H1 (cell line): Measurements from ENCODE around the gene ANP32B. TPM values are rescaled to one million over a fixed set of nuclear protein-coding genes. Genes with fewer than 3 reads are reported as not detected.

Source experiments
- ATF3 ChIP-seq: IDR thresholded peaks from 2 replicates; pipeline ENCODE4 v1.6.1; 2011; ENCODE audit warnings: low read depth, mild to moderate bottlenecking, low read length; ENCODE audit not compliant: insufficient read depth
- BCL11A ChIP-seq, 2 experiments: IDR thresholded peaks; one replicate each; pipeline ENCODE4 v1.6.1; 2011; ENCODE audit warnings: low read depth in 2 of 2, low read length in 2 of 2, mild to moderate bottlenecking in 2 of 2
- CEBPB ChIP-seq: IDR thresholded peaks from 2 replicates; pipeline ENCODE4 v1.6.1; 2012; ENCODE audit warnings: low read depth, low read length
- CHD1 ChIP-seq: IDR thresholded peaks from 2 replicates; pipeline ENCODE4 v1.6.1; 2012; ENCODE audit warnings: low read depth, low read length, improper control_type of control experiment
- CHD2 ChIP-seq: IDR thresholded peaks from 2 replicates; pipeline ENCODE4 v1.6.1; 2012; ENCODE audit warnings: low read length, improper control_type of control experiment
- FOSL1 ChIP-seq: IDR thresholded peaks from 2 replicates; pipeline ENCODE4 v1.6.1; 2011; ENCODE audit warnings: mild to moderate bottlenecking, low read depth, low read length, moderate library complexity; ENCODE audit not compliant: insufficient read depth
- GTF2F1 ChIP-seq: IDR thresholded peaks from 2 replicates; pipeline ENCODE4 v1.6.1; 2012; ENCODE audit warnings: low read depth, low read length, improper control_type of control experiment, borderline replicate concordance
- JUN ChIP-seq: IDR thresholded peaks from 2 replicates; pipeline ENCODE4 v1.6.1; 2011; ENCODE audit warnings: low read depth, mild to moderate bottlenecking, improper control_type of control experiment, low read length
- JUND ChIP-seq: IDR thresholded peaks from 2 replicates; pipeline ENCODE4 v1.6.1; 2011; ENCODE audit warnings: mild to moderate bottlenecking, improper control_type of control experiment, low read length
- KDM5A ChIP-seq: fragments of 200-600 bp; IDR thresholded peaks from 2 replicates; pipeline ENCODE4 v1.7.1; 2012; ENCODE audit warnings: mild to moderate bottlenecking, low read length, inconsistent platforms, mixed read lengths
- NRF1 ChIP-seq: IDR thresholded peaks from 2 replicates; pipeline ENCODE4 v1.6.1; 2011; ENCODE audit warnings: mild to moderate bottlenecking, low read depth, low read length, improper control_type of control experiment
- RFX5 ChIP-seq: IDR thresholded peaks from 2 replicates; pipeline ENCODE4 v1.6.1; 2011; ENCODE audit warnings: low read depth, low read length, improper control_type of control experiment, borderline replicate concordance
- SIN3A ChIP-seq, 2 experiments: IDR thresholded peaks in 1 of 2; conservative IDR thresholded peaks in 1 of 2; 2 replicates each; pipeline ENCODE4 v1.6.1; 2011 to 2012; ENCODE audit warnings: low read length in 2 of 2, improper control_type of control experiment in 1 of 2, low read depth in 1 of 2, mild to moderate bottlenecking in 1 of 2
- SIRT6 ChIP-seq: IDR thresholded peaks from one replicate; pipeline ENCODE4 v1.7.1; 2012; ENCODE audit warnings: low read length, inconsistent platforms
- TBP ChIP-seq: IDR thresholded peaks from 2 replicates; pipeline ENCODE4 v1.6.1; 2011; ENCODE audit warnings: low read depth, low read length, improper control_type of control experiment
- polyA plus RNA-seq, 7 experiments: library from polyadenylated mRNA; depleted of rRNA in 3 of 7; stranded (reverse) in 5 of 7; unstranded in 2 of 7; fragments of >200 nt in 5 of 7; fragments of 200-250 nt in 2 of 7; gene quantifications; 1 replicate in 5 of 7; 2 replicates in 1 of 7; 4 replicates in 1 of 7; pipeline versions ENCODE4 v1.2.1 to v1.2.3, GENCODE V29; 2011 to 2013; ENCODE audit warnings: missing spikeins in 2 of 7, mixed read lengths in 2 of 7
- total RNA-seq: library from RNA; stranded (reverse); fragmentation: NEBNext Ultra II Directional; extraction: Animal tissue kit (Norgen Biotek cat#: 25700); gene quantifications from 2 replicates; pipeline ENCODE4 v1.2.1, GENCODE V29; 2021
- TF ChIP-seq, protein P1 (sequence below): IDR thresholded peaks from 2 replicates; pipeline ENCODE4 v1.6.1; 2011; ENCODE audit warnings: low read length, improper control_type of control experiment
- TF ChIP-seq, protein P2 (sequence below): IDR thresholded peaks from 2 replicates; pipeline ENCODE4 v1.6.1; 2012; ENCODE audit warnings: low read length, inconsistent platforms
- TF ChIP-seq, protein P3 (sequence below), 3 experiments: IDR thresholded peaks; 1 replicate in 2 of 3; 2 replicates in 1 of 3; pipeline versions ENCODE4 v1.5.1 to v1.6.1; 2011; ENCODE audit warnings: low read length in 3 of 3, mild to moderate bottlenecking in 3 of 3, inconsistent platforms in 2 of 3, low read depth in 1 of 3, moderate library complexity in 1 of 3; ENCODE audit not compliant: insufficient read depth in 1 of 3; ENCODE audit errors: control extremely low read depth in 1 of 3

The ANP32B gene
- total and polyA plus RNA-seq, 2 of the 8 experiments (the other 6 are each of a cell fraction or from before 2014, with no cell fraction given) = 7.6 to 88.1 TPM

- TF ChIP-seq BCL11A (IDR thresholded peaks at IDR 0.05; ENCODE audit: low read depth in 2 of 2, low read length in 2 of 2) (no peak), FOSL1 (no peak), RFX5 (no peak), JUND (no peak), TBP (no peak), SIN3A (conservative IDR thresholded peaks at IDR 0.05 in 1 of 2, IDR thresholded peaks at IDR 0.05 in 1 of 2; ENCODE audit: low read depth in 1 of 2, low read length in 2 of 2) (no peak), CHD2 (no peak), KDM5A (no peak), CHD1 (no peak), NRF1 (no peak), GTF2F1 (no peak), SIRT6 (no peak), ATF3 (no peak), JUN (no peak), CEBPB (peak; percentile 63)
- TF ChIP-seq, protein P1, sequence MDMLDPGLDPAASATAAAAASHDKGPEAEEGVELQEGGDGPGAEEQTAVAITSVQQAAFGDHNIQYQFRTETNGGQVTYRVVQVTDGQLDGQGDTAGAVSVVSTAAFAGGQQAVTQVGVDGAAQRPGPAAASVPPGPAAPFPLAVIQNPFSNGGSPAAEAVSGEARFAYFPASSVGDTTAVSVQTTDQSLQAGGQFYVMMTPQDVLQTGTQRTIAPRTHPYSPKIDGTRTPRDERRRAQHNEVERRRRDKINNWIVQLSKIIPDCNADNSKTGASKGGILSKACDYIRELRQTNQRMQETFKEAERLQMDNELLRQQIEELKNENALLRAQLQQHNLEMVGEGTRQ = no peak
- TF ChIP-seq, protein P2, sequence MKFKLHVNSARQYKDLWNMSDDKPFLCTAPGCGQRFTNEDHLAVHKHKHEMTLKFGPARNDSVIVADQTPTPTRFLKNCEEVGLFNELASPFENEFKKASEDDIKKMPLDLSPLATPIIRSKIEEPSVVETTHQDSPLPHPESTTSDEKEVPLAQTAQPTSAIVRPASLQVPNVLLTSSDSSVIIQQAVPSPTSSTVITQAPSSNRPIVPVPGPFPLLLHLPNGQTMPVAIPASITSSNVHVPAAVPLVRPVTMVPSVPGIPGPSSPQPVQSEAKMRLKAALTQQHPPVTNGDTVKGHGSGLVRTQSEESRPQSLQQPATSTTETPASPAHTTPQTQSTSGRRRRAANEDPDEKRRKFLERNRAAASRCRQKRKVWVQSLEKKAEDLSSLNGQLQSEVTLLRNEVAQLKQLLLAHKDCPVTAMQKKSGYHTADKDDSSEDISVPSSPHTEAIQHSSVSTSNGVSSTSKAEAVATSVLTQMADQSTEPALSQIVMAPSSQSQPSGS = no peak
- TF ChIP-seq, protein P3, sequence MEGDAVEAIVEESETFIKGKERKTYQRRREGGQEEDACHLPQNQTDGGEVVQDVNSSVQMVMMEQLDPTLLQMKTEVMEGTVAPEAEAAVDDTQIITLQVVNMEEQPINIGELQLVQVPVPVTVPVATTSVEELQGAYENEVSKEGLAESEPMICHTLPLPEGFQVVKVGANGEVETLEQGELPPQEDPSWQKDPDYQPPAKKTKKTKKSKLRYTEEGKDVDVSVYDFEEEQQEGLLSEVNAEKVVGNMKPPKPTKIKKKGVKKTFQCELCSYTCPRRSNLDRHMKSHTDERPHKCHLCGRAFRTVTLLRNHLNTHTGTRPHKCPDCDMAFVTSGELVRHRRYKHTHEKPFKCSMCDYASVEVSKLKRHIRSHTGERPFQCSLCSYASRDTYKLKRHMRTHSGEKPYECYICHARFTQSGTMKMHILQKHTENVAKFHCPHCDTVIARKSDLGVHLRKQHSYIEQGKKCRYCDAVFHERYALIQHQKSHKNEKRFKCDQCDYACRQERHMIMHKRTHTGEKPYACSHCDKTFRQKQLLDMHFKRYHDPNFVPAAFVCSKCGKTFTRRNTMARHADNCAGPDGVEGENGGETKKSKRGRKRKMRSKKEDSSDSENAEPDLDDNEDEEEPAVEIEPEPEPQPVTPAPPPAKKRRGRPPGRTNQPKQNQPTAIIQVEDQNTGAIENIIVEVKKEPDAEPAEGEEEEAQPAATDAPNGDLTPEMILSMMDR (IDR thresholded peaks at IDR 0.05; ENCODE audit: control extremely low read depth in 1 of 3, insufficient read depth in 1 of 3, low read depth in 1 of 3, low read length in 3 of 3) = no peak
Measured at GRCh38 chr9:97984188-97985057, 1.3 kb downstream of the ANP32B start (continued).
